Activated naive CD4-positive, alpha-beta T cell treated with anti-CD3 and anti-CD28 coated beads, Interleukin-2, amount 50 U/mL, for 72 hours (primary cell): ENCODE results near the gene CLCN4. TPM values are rescaled to one million over a fixed set of nuclear protein-coding genes. Genes with fewer than 3 reads are reported as not detected.

ENCODE experiments used
- ATAC-seq, 2 donors: fragments of 150-1000 bp; cut with Tn5 transposase; 2 replicates each; pipeline ENCODE4 v1.10.0; 2021; ENCODE audit warnings: mild to moderate bottlenecking in 2 of 2, moderate library complexity in 2 of 2
- DNase-seq, 2 donors: peaks; one replicate each; pipeline ENCODE4 v3.0.0; 2021 to 2022; ENCODE audit warnings: low spot score in 2 of 2
- H3K27ac Mint-ChIP-seq, 2 donors: one replicate each; pipeline ENCODE4 v1.8.0; 2022; ENCODE audit warnings: mild to moderate bottlenecking in 2 of 2, mixed read lengths in 2 of 2
- H3K36me3 Mint-ChIP-seq, 2 donors: one replicate each; pipeline ENCODE4 v1.8.0; 2022; ENCODE audit warnings: mixed read lengths in 2 of 2
- H3K9me3 Mint-ChIP-seq, 2 donors: one replicate each; pipeline ENCODE4 v1.8.0; 2022; ENCODE audit warnings: mixed read lengths in 2 of 2
- total RNA-seq, 2 donors: library from RNA; stranded (reverse); gene quantifications; one replicate each; pipeline ENCODE4 v1.2.3, GENCODE V29; 2022

CLCN4 gene
- total RNA-seq, 2 donors from 2014 or later: not detected

- Mint-ChIP-seq H3K36me3 (no peaks in the 10 kb centered on the region), H3K9me3 (no peaks in the 10 kb centered on the region), H3K27ac (no peak overlapping the region)
- no peak for DNase-seq
- ATAC-seq: no peak
Observed at GRCh38 chrX:10155137-10155536, 1.6 kb upstream of the CLCN4 start.

GRCh38 chrX:10157032-10157341 is 212 bp downstream of the CLCN4 start:
- Mint-ChIP-seq H3K27ac (no peak overlapping the region), H3K36me3 (no peaks in the 10 kb centered on the region), H3K9me3 (no peaks in the 10 kb centered on the region)
- ATAC-seq: no peak
- no peak for DNase-seq

GRCh38 chrX:10157543-10157942 is 768 bp downstream of the CLCN4 start:
- DNase-seq (no peak), ATAC-seq (no peak)
- Mint-ChIP-seq H3K27ac (no peak overlapping the region), H3K9me3 (no peaks in the 10 kb centered on the region), H3K36me3 (no peaks in the 10 kb centered on the region)

GRCh38 chrX:10158279-10159144 is 1.7 kb downstream of the CLCN4 start:
- DNase-seq (peak in 1 of 2 donors; percentile 6), ATAC-seq (peak in 1 of 2 donors; percentile 62)
- Mint-ChIP-seq H3K27ac (no peak overlapping the region), H3K36me3 (no peaks in the 10 kb centered on the region), H3K9me3 (no peaks in the 10 kb centered on the region)

GRCh38 chrX:10159145-10159468 is 2.3 kb downstream of the CLCN4 start:
- Mint-ChIP-seq H3K27ac (no peak overlapping the region), H3K9me3 (no peaks in the 10 kb centered on the region), H3K36me3 (peaks cover 0 to 5% of the 10 kb centered on the region in 2 donors)
- ATAC-seq: no peak
- no peak for DNase-seq

- no peaks in the 10 kb centered on the region for H3K9me3 Mint-ChIP-seq
- peaks cover 0 to 5% of the 10 kb centered on the region in 2 donors for H3K36me3 Mint-ChIP-seq
- DNase-seq (no peak), ATAC-seq (no peak)
- H3K27ac Mint-ChIP-seq: no peak overlapping the region
Observed at GRCh38 chrX:10160211-10160610, 3.4 kb downstream of the CLCN4 start.

GRCh38 chrX:10163031-10163430 is 6.3 kb downstream of the CLCN4 start:
- H3K9me3 Mint-ChIP-seq: no peaks in the 10 kb centered on the region
- ATAC-seq: peak in 1 of 2 donors; percentile 63
- peaks cover 0 to 5% of the 10 kb centered on the region in 2 donors for H3K36me3 Mint-ChIP-seq
- DNase-seq: no peak
- no peak overlapping the region for H3K27ac Mint-ChIP-seq

GRCh38 chrX:10164879-10165278 is 8.1 kb downstream of the CLCN4 start:
- Mint-ChIP-seq H3K27ac (no peak overlapping the region), H3K36me3 (peaks cover 0 to 5% of the 10 kb centered on the region in 2 donors), H3K9me3 (no peaks in the 10 kb centered on the region)
- no peak for ATAC-seq
- DNase-seq: no peak

- Mint-ChIP-seq H3K9me3 (no peaks in the 10 kb centered on the region), H3K27ac (no peak overlapping the region), H3K36me3 (peaks cover 0 to 5% of the 10 kb centered on the region in 2 donors)
- ATAC-seq (peak in 1 of 2 donors; percentile 76), DNase-seq (no peak)
Observed at GRCh38 chrX:10165580-10166247, 8.9 kb downstream of the CLCN4 start.

- ATAC-seq (no peak), DNase-seq (no peak)
- H3K27ac Mint-ChIP-seq: no peak overlapping the region
- H3K9me3 Mint-ChIP-seq: no peaks in the 10 kb centered on the region
- peaks cover 0 to 5% of the 10 kb centered on the region in 2 donors for H3K36me3 Mint-ChIP-seq
Observed at GRCh38 chrX:10166248-10166716, 9.5 kb downstream of the CLCN4 start.

- Mint-ChIP-seq H3K9me3 (no peaks in the 10 kb centered on the region), H3K27ac (no peak overlapping the region), H3K36me3 (peaks cover 0 to 5% of the 10 kb centered on the region in 2 donors)
- ATAC-seq: no peak
- no peak for DNase-seq
Observed at GRCh38 chrX:10166731-10167151, 10.0 kb downstream of the CLCN4 start.

- Mint-ChIP-seq H3K27ac (no peak overlapping the region), H3K36me3 (peaks cover 0 to 5% of the 10 kb centered on the region in 2 donors), H3K9me3 (no peaks in the 10 kb centered on the region)
- DNase-seq (no peak), ATAC-seq (peak in 1 of 2 donors; percentile 43)
Observed at GRCh38 chrX:10167573-10167972, 10.8 kb downstream of the CLCN4 start.

GRCh38 chrX:10168226-10168625 is 11.5 kb downstream of the CLCN4 start:
- no peak for ATAC-seq
- Mint-ChIP-seq H3K27ac (no peak overlapping the region), H3K36me3 (peaks cover 0 to 5% of the 10 kb centered on the region in 2 donors), H3K9me3 (no peaks in the 10 kb centered on the region)
- no peak for DNase-seq

- no peak overlapping the region for H3K27ac Mint-ChIP-seq
Observed at GRCh38 chrX:10169175-10169574, 12.4 kb downstream of the CLCN4 start.

GRCh38 chrX:10171249-10171648 is 14.5 kb downstream of the CLCN4 start:
- DNase-seq (no peak), ATAC-seq (no peak)
- Mint-ChIP-seq H3K36me3 (no peaks in the 10 kb centered on the region), H3K9me3 (no peaks in the 10 kb centered on the region), H3K27ac (no peak overlapping the region)

More at GRCh38 chrX:10169175-10169574, 12.4 kb downstream of the CLCN4 start:
- H3K9me3 Mint-ChIP-seq: no peaks in the 10 kb centered on the region
- no peaks in the 10 kb centered on the region for H3K36me3 Mint-ChIP-seq
- DNase-seq (no peak), ATAC-seq (no peak)

- no peak overlapping the region for H3K27ac Mint-ChIP-seq
- DNase-seq: no peak
Observed at GRCh38 chrX:10172877-10173276, 16.1 kb downstream of the CLCN4 start.

GRCh38 chrX:10173331-10173900 is 16.6 kb downstream of the CLCN4 start:
- Mint-ChIP-seq H3K36me3 (no peaks in the 10 kb centered on the region), H3K27ac (no peak overlapping the region), H3K9me3 (no peaks in the 10 kb centered on the region)
- ATAC-seq: no peak
- DNase-seq: no peak

More at GRCh38 chrX:10172877-10173276, 16.1 kb downstream of the CLCN4 start:
- no peak for ATAC-seq
- Mint-ChIP-seq H3K36me3 (no peaks in the 10 kb centered on the region), H3K9me3 (no peaks in the 10 kb centered on the region)
